ENCODE results near the gene PCSK6.

The PCSK6 gene

DNA sequence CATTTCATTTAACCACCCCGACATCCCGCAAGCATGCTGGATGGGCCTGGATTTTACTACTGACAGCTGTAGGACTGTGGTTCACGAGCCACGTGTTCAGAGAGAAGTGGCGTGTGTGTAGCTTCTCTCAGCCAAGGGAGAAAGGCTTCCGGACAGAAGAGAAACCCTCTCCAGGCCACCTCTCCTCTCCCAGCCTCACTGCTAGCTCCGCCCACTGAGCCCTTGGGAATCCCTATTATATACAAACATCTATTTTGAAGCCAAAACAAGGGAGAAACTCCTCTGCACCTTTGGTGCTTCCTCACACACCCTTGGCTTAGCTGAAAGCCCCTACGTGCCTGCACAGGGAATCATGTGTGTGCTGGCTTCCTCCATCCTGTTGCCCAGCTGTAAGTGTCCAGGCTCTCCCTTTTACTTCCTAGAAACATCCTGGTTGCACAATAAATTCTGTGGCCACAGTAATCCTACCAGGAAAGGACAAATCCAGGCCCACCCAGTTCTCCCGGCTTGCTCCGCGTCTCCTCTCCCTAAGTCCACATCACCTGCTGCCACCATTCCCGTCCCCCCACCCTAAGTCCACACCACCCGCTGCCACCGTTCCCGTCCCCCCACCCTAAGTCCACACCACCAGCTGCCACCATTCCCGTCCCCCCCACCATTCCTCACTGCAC is 30.5 kb downstream of the PCSK6 start:
- TF ChIP-seq, protein P1, sequence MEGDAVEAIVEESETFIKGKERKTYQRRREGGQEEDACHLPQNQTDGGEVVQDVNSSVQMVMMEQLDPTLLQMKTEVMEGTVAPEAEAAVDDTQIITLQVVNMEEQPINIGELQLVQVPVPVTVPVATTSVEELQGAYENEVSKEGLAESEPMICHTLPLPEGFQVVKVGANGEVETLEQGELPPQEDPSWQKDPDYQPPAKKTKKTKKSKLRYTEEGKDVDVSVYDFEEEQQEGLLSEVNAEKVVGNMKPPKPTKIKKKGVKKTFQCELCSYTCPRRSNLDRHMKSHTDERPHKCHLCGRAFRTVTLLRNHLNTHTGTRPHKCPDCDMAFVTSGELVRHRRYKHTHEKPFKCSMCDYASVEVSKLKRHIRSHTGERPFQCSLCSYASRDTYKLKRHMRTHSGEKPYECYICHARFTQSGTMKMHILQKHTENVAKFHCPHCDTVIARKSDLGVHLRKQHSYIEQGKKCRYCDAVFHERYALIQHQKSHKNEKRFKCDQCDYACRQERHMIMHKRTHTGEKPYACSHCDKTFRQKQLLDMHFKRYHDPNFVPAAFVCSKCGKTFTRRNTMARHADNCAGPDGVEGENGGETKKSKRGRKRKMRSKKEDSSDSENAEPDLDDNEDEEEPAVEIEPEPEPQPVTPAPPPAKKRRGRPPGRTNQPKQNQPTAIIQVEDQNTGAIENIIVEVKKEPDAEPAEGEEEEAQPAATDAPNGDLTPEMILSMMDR (IDR thresholded peaks at IDR 0.05), result no peak

DNA sequence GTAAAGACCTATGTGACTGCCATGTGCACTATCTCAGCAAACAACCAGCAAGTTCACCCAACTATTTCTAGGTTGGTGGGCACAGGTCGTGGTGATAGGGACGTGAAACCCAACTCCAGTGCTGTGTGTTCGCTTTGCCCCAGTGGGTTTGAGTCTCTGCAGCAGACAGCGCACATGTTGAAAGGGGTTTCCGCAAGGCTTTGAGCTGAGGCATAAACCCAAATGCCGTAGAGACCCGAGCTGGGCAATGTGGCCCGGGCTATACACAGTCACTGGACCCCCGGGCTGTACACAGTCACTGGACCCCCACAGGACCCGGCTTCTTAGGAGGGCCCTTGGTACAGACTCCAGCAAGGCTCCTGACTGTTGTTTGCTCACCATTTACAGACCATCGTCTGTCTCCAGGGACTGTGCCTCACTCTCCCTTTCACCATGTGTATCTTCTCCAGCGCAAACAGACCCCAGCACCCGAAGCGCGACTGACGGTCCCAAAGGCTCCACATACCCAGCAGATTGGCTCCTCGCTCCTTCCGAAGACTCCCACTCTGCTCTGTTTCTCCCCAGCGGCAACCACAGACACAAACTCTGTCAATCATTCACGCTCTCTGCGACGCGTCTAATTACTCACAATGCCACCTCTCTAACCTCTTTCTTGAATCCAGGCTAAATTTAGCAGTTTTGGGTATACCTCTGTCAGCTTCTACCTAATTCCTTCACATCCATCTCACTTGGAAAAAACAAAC is 31.2 kb downstream of the PCSK6 start:
- TF ChIP-seq, protein P1 (IDR thresholded peaks at IDR 0.05), result no peak

DNA sequence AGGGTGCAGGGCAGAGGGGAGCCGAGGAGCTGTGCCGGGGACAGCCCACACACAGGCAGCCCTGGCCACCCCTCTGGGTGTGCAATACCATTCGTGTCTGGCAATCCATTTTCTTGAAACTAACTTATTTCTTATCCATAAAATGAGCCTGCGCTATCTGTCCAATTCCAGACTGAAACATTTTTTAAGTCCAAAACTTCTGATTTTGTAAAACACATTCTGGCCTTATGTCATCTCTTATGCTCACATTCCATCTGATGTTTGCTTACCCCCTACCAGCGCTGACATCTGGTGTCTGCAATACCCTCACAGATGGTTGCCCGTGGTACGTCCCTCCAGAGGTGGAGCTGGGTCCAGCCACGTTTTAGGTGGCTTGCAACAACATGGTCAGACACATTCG is 31.8 kb downstream of the PCSK6 start:
- TF ChIP-seq, protein P1 (IDR thresholded peaks at IDR 0.05), result no peak

DNA sequence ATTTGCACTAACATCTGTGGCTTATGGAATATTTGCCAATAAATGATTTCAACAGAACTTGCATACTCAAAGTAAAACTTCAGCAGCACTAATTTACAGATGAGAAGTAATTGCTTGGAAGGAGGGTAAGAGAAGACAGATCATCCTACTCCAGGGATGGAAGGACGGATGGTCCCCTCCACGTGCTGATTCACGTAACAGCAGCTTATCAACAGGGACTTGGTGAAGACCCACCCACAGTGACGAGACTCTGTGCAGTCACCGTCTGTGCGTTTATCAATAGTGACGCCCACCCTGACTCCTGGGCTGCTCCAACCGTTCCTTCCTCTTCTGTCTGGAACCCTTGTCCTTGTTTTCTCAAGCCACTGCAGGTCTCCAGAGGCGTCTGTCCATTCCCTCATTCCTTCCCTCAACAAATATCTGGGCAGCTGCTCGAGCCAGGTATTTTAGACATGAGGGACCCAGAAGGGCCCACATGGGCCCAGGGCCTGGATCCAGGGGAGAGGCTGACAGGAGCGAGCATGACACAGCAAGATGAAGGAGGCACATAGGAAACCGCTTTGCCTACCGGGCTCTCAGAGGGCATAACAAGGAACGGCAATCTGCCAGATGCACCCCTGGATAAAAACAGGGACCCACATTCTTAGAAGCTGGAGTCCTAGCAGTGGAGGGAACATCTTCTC is 33.3 kb downstream of the PCSK6 start:
- TF ChIP-seq, protein P1 (IDR thresholded peaks at IDR 0.05), result no peak

DNA sequence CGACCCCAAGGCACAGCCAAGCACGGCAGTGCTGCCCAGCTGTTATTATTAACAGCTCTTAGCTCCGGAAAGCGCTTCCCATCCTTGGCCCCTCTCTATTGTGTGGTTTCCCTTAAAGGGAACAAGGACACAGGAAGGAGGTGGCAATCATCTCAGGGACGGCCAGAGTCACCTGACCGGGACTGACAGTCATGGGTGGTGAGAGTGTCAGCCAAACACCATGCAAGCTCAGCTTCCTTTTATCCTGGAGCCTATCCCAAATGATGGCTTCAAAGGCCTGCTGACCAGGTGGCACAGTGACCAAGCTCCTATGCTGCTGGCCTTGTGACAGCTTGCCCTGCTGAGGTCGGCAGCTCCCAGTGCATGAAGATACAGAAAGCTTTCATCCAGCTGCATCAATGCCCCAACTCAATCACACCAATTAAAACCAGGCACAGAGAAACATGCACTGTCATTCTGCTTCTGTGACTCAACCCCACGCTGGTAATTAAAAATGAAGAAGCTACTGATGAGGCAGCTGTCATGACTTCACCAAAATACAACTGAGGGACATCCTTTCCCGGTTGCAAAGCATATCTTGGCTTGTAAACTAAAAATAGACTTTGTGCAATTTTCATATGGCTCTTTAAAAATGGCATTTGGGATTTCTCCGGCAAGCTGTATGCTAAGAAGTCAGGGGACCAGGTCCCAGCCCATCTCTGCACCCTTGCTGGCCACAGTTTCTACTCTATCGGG is 34.0 kb downstream of the PCSK6 start:
- TF ChIP-seq, protein P1 (IDR thresholded peaks at IDR 0.05), result no peak

DNA sequence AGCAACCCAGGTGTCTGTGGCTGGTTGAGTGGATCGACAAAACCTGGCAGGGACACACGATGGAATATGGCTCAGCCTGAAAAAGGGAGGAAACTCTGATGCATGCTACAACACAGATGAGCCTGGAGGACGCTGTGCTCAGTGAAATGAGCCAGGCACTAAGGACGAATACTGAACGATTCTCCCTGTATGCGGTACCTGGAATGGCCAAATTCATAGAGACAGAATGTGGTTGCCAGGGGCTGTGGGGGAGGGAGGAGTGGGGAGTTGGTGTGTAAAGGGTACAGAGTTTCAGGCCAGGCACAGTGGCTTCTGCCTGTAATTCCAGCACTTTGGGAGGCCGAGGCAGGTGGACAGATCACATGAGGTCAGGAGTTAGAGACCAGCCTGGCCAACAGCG is 35.1 kb downstream of the PCSK6 start:
- TF ChIP-seq, protein P1 (IDR thresholded peaks at IDR 0.05), result no peak

Measured in LNCAP (cell line).